Posterior vena cava (tissue), 2 donors: Measurements from ENCODE around the gene DTX4. TPM values are rescaled to one million over a fixed set of nuclear protein-coding genes. Genes with fewer than 3 reads are reported as not detected.

Source experiments
- DNase-seq: peaks from one replicate; pipeline ENCODE4 v3.0.0-alpha.2; 2020; ENCODE audit warnings: low spot score
- intact Hi-C, 2 donors: fragments of 100-400 bp; cut with DNase I; formaldehyde crosslinking; loops; one replicate each; pipeline versions ENCODE4 v1.14.1 to v1.14.2; 2022 to 2023
- total RNA-seq, 2 donors: library from RNA; stranded (reverse); fragmentation: NEBNext Ultra II Directional; extraction: Animal tissue kit (Norgen Biotek cat#: 25700); gene quantifications; one replicate each; pipeline ENCODE4 v1.2.1, GENCODE V29; 2021
- donor health status: DM: yes; HTN: yes; CAD: no.
- donor health status: DM: yes; HTN: yes; CAD: no.

The DTX4 gene
- total RNA-seq, 2 donors from 2014 or later, result 1.9 to 2.0 TPM

DNA sequence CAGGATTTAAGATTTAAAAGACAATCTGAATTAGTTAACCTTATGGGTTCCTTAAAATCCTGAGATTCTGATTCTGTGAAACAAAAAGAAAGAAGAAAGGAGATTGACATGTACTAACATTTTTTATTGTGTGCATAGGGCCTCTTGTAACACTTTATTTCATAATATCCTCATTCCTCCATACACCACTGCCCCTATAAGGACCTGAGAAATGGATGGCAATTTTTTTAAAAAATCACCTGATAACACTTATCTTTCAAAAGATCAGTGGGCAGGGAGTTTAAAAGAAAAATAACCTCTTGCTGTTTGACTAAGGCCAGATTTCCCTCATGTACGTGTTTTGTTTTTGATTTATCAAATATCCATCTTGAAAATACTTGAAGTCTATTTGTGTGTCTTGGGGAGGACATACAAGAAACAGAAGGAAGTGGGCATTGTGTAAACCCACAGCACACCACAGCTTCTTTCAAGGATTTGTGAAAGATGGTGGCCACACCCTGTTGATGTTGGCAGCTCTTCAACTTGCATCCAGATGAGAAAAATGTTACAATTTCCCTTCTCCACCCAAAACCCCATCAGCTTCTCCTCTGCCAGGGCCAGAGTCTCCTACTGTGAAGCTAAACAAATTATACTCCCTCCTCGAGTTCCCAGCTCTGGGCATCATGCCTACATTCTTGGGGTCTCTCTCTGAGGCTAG is 75.7 kb downstream of the DTX4 start:
- intact Hi-C loops, result no loop called here
- no peak for DNase-seq

DNA sequence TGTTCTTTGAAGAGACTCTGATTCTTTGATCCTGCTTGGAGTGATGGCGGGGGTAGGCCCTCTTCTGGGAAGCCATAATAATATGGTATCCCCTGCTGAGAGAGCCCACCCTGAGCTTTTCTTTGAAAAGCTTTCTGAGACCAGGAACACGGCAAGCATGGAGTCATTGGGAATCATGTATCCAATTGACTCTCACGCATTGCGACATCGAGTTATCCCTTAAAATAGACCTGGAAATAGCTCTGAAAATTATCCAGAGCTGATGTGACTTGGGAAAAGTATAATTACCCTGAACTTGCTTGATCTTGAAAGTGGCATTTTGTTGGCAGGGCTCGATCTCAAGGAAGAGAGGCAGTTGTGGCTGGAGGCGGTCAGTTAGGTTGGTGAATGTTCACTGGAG is 77.6 kb downstream of the DTX4 start:
- intact Hi-C loops, result no loop called here
- no peak for DNase-seq

DNA sequence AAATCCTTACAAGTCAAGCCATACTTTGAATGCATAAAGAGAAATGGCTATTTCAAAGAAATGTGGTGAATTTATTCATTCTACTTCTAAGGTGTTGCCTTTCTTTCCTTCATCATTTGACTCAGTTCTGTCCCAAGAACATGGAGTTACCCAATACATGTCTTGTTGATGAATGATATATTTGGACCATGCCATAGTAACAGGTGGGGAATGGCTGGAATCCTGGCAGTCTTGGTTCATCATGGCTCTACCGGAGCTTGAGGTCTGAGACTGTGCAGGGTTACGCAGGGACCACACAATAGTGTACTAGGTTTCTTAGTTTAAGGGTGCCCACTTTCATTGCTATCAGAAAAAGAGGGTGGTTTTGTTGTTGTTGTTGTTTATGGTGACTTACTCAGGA is 81.1 kb downstream of the DTX4 start:
- DNase-seq, result no peak
- intact Hi-C loops, result no loop called here

DNA sequence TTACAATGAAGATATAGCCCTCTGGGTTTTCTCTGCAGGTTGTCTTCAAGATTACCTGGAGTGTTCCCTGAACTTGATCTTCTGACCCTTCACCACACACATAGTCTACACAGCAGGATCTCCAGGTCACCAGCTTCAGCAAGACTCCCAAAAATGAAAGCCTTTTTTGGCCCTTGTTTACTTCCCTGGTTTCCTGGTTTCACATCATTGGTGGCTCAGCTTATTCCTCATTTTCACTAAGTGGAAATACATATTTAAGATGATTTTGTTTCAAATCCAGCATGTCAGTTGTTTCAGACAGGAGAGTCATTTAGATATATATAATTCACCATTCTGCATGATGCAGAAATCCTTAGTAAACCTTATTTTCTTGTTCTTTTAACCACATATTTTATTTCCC is 82.4 kb downstream of the DTX4 start:
- DNase-seq, result no peak
- intact Hi-C loops, result loop anchor here in 1 of 2 donors (2.0 kb wide), 1 partner anchor 35 kb away; no protein-coding TSS in a partner anchor

DNA sequence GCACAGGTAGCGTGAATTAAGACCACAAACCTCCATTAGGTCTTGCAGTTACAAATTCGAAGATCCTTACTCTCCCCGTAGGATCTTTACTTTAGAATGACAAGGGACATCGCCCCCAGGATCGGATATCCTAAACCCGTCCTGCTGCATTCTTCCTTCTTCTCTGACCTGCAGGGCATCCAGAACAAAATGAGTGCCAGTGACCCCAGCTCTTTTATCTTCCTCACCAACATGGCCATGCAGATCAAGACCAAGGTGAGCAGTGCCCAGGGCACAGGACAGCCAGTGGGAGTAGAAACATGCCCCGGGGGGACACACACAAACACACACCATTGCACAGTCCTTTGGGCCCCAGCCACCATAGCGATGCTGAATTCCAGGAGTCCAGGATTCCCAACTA is 83.3 kb downstream of the DTX4 start:
- intact Hi-C loops, result loop anchor here in 1 of 2 donors (2.0 kb wide), 1 partner anchor 34 kb away; no protein-coding TSS in a partner anchor
- no peak for DNase-seq

Other genes starting within 250 kb of the DTX4 start
- gene GLYATL1, start 232.6 kb upstream of the DTX4 start, total RNA-seq, result not detected
- gene GLYATL1B, start 85.8 kb upstream of the DTX4 start, total RNA-seq, result not detected
- 1 to 10 TPM in 1 of 2 donors, under 1 TPM in 1; 0.48 to 1.0 TPM for gene FAM111B, start 64.9 kb upstream of the DTX4 start, total RNA-seq
- 10 to 100 TPM; 15.5 to 23.6 TPM for gene FAM111A, start 29.3 kb upstream of the DTX4 start, total RNA-seq
- 10 to 100 TPM; 20.4 to 44.8 TPM for gene MPEG1, start 40.8 kb downstream of the DTX4 start, total RNA-seq
- not detected for gene OR5AN1, start 186.8 kb downstream of the DTX4 start, total RNA-seq